Bone marrow (tissue), 2 donors: ENCODE measurements around the gene WWP2.
"Not testable (repeated sequence)": the region's sequence is repeated elsewhere in the genome, so short reads cannot be mapped to it uniquely, and the experiment has no call there.

ENCODE experiments used
- DNase-seq, 2 donors: peaks; one replicate each; lab custom pipeline; 2025; lab: John Stamatoyannopoulos, UW

The WWP2 gene

GRCh38 chr16:69943241-69944036 lies 181.3 kb downstream of the WWP2 start:
- not testable (repeated sequence) for DNase-seq

DNA sequence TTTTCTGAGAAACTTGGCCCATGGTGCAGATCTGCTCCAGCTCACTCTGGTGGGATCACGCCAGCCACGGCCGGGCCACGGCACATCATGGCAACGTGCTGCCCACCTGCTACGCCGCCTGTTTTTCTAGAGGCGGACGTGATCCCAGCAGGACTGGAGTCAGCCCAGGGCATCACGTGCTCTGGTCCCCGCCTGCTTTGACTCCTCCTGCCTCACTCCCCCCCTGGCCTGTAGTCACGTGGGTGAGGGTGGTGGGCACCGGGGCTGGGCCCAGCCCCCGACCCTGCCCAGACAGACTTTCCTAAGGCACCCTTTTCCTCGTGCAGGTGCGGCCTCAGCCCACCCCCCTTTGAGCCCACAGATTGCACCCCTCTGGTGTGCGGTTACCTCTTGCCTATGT lies 188.3 kb downstream of the WWP2 start:
- DNase-seq = not testable (repeated sequence)

DNA sequence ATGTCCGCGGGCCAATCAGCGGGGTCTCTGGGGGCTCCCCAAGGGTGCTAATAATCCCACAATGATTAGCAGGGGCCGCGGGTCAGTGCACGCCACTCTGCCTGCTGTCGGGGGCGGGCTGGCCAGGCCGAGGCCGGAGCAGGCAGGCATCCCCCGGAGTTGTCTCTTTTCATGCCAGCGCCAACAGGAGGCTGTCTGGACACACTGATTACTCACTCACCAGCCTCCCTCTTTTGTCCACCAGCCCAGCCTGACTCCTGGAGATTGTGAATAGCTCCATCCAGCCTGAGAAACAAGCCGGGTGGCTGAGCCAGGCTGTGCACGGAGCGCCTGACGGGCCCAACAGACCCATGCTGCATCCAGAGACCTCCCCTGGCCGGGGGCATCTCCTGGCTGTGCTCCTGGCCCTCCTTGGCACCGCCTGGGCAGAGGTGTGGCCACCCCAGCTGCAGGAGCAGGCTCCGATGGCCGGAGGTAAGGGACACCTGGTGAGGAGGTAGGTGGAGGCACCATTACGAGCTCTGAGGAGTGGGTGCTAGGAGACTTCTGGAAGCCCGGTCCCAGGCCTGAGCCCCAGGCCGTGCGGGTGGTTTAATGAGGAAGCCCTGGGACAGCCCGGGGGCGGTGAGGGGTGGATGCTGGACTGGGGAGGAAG lies 189.0 kb downstream of the WWP2 start, which contains the start of gene CLEC18A:
Gene CLEC18A (plus strand): TSS at position 318 of the 655 bp plus-strand sequence. CDS start 33 bp downstream, at position 351.
- not testable (repeated sequence) for DNase-seq

DNA sequence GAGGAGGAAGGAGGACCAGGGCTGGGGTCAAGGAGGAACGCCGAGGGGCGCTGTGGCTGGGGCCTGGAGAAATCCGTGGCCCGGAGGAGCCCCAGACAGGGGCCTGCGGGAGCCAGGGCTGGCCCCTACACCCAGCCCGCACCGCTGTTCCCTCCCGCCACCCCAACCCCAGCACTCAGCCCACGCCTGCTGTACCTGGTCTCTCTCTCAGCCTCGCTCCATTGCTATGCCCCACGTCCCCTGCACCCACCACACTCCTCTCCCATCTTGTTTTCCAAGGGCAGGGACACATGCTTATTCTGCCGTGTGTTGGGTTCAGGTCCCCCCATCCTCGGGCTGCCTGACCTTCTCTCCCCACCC lies 189.5 kb downstream of the WWP2 start:
- DNase-seq = not testable (repeated sequence)

DNA sequence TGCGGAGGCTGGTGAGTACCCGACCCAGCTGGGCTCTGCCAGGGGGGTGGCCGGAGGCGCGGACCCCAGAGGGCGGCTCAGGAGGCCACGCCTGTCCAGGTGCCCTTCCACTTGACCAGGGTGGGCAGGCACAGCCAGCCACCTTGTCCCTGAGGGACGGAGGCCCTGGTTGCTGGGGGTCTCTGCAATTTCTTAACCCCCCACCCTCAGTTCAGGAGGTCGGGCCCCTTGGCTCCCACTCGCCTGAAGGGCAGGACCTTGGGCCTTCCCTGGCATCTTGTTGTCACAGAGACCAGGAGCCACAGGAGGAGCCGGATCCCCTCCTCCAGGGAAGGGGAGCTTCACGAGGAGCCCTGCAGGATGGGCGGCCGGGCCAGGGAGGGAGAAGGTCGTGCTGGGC lies 190.0 kb downstream of the WWP2 start:
- not testable (repeated sequence) for DNase-seq

DNA sequence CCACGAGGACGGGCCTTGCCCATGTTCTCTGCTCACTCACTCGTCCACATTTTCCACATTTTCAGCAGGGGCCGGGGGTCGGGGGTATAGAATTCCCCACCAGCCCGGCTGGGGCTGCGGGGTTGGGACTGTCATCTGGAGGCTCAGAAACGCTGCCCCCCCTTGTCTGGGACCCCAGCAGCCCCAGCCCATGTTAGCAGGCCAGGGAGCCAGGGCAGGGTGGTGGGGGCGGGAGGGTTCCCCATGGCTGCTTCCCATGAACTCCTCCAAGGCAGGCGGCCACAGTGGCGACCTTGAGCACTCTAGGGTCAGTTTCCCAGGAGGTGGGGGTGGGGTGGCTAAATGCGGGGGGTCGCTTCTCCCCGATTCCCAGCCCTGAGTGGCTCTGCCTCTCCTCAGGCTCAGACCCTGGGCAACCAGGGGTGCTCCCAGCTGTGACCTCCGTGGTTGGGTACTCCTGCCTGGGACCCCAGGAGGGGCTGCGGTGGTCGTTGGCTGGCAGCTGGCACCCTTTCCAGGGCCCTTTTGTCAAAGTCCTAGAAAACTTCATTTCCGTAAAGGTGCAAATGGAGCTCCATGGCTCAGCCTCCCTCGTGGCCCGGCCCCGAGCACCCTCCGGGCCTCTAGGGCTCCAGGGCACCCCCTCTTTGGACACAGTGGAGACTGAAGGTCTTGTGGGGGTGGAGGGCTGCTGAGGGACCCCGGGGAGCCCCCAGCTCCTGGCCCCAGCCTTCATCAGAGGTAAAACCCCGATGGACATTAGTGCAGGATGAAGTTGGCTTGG lies 190.6 kb downstream of the WWP2 start:
- not testable (repeated sequence) for DNase-seq

DNA sequence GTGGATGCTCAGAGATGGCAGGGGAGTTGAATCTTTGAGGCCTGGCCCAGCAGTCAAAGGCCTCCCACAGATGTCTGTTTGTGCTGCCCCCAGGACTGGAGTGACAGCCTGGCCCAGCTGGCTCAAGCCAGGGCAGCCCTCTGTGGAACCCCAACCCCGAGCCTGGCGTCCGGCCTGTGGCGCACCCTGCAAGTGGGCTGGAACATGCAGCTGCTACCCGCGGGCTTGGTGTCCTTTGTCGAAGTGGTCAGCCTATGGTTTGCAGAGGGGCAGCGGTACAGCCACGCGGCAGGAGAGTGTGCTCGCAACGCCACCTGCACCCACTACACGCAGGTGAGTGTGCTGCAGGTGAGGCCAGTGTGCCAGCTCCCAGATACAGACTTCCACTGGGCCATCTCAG lies 192.1 kb downstream of the WWP2 start:
- not testable (repeated sequence) for DNase-seq

GRCh38 chr16:69963312-69963711 lies 201.2 kb downstream of the WWP2 start:
- DNase-seq = not testable (repeated sequence)

GRCh38 chr16:69964960-69965660 lies 203.0 kb downstream of the WWP2 start:
- DNase-seq = not testable (repeated sequence)

- DNase-seq = not testable (repeated sequence)
Measured at GRCh38 chr16:69965661-69966054, 203.5 kb downstream of the WWP2 start.

- not testable (repeated sequence) for DNase-seq
Measured at GRCh38 chr16:69967688-69968087, 205.6 kb downstream of the WWP2 start.

- DNase-seq = not testable (repeated sequence)
Measured at GRCh38 chr16:69968125-69968524, 206.0 kb downstream of the WWP2 start.

GRCh38 chr16:69969657-69970056 lies 207.5 kb downstream of the WWP2 start:
- DNase-seq = not testable (repeated sequence)

DNA sequence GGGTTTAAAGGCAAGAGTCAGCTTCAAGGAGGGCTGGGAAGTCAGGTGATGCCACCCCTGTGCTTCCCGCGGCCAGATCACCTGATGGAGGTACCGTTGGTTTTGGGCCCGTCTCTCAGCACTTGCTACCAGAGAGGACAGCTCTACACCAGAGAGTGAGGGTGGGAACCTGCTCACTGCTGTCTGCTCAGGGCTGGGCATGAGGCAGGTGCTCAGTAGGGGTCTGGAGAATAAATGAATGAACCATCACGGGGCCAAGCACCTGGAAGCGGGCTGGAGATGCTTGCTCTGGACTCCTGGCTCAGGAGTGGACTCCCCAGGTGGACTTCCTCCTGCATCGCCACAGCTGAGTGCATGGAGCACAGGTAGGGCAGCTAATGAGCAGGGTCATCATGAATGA lies 210.0 kb downstream of the WWP2 start:
- DNase-seq = not testable (repeated sequence)

- DNase-seq = not testable (repeated sequence)
Measured at GRCh38 chr16:69972935-69973334, 210.8 kb downstream of the WWP2 start.

- DNase-seq = not testable (repeated sequence)
Measured at GRCh38 chr16:69985196-69985595, 223.1 kb downstream of the WWP2 start.
